Epithelial cell of esophagus (primary cell): ENCODE data around the gene NUP210.
A peak's percentile ranks its signal among the peaks of the same experiment; 100 is the strongest.

ENCODE experiments used
- DNase-seq: peaks from one replicate; pipeline ENCODE4 v3.0.0; 2010; ENCODE audit warnings: low read depth
- H3K4me3 ChIP-seq: 2 replicates; pipeline ENCODE4 v1.5.1; 2011; ENCODE audit warnings: mild to moderate bottlenecking, low read length, control low read depth
- CTCF ChIP-seq: IDR thresholded peaks from 2 replicates; pipeline ENCODE4 v1.5.1; 2011; ENCODE audit warnings: low read depth, mild to moderate bottlenecking, low read length, control low read depth, inconsistent platforms; ENCODE audit not compliant: insufficient read depth; ENCODE audit errors: missing control alignments

Gene NUP210

GRCh38 chr3:13332740-13333139, 87.4 kb downstream of the NUP210 start:
- no peak for TF ChIP-seq CTCF
- no peak overlapping the region for H3K4me3 ChIP-seq
- no peak for DNase-seq

DNA sequence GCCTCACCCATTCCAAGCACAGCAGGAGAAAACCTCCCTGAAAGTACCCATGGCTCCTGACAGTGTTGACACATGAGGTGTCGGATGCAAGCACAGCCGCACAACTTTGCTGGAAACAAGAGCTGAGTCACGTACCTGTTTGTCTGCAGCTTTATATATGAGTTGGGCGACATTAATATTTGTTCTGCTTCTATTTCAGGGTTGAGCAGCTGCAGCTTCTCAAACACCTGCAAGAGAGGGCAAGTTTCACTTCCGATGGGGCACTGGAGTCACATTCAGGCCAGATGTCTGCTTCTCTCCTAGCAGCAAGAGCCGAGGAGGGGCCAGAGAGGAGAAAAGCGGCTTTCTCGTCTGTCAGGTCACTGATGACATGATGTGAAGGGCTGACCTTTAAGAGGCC, 88.0 kb downstream of the NUP210 start:
- no peak for TF ChIP-seq CTCF
- H3K4me3 ChIP-seq = no peak overlapping the region
- DNase-seq = peak; percentile 69

GRCh38 chr3:13329746-13330145, 90.4 kb downstream of the NUP210 start:
- no peak for TF ChIP-seq CTCF
- DNase-seq = no peak
- H3K4me3 ChIP-seq = no peak overlapping the region

DNA sequence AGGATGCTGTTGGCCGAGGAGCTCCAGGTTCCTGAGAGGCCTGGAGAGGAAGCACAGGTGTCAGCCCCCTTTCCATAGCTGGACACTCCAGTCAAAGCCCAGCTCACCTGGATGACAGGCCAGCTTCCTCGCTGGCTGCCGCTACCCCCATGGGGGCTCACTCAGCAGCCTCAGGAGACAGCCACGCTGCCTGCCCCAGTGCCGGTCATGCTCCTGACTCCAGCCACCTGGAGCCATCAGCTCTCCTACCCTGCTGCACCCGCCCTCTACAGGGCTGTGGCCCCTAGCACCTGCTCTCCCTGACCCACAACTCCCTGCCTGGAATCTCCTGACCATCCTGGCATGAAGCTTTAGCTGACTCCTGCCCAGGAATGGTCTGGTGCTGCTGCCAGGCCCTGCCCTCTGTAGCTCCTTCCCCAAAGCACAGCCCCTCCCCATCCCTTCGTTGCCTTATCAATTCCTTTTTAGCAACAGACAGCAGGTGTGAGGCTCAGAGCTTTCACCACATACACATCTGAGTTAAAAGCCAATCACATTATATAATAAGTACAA, 94.2 kb downstream of the NUP210 start:
- H3K4me3 ChIP-seq = no peak overlapping the region
- DNase-seq = no peak
- TF ChIP-seq CTCF = no peak

DNA sequence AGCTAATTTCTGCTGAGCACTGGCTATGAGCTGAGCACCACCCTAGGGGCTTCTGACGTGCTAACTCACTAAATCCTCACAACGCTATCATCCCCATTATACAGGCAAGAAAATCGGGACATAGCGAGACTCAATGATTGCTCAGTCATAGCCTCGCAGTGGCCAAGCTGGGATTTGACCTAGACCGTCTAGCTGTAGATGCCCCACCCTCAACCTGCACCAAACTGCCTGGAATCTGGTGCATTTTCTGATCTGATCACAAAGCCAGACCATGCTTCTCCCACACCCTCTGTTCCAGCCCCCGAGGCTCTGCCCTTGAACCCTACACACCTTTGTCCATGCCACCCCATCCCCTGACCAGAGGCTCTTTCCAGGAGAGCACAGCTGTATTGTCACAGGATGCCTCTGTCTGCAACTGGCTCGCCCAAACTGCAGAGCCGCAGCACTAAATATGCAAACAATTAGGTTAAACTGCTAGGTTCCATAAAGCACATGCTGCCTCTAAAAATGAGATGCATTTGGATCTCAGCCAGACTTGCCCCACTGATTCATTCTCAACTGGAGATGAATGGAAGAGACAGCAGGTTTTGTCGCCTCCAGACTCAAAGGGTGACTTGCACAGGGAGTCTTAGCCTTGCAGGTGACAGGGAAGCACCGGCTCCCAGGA, 95.2 kb downstream of the NUP210 start:
- DNase-seq = no peak
- no peak for TF ChIP-seq CTCF
- no peak overlapping the region for H3K4me3 ChIP-seq

GRCh38 chr3:13323822-13324221, 96.3 kb downstream of the NUP210 start:
- no peak for TF ChIP-seq CTCF
- H3K4me3 ChIP-seq = no peak overlapping the region
- no peak for DNase-seq

GRCh38 chr3:13322324-13322723, 97.8 kb downstream of the NUP210 start:
- TF ChIP-seq CTCF = no peak
- DNase-seq = no peak

More at GRCh38 chr3:13322324-13322723, 97.8 kb downstream of the NUP210 start:
- no peak overlapping the region for H3K4me3 ChIP-seq
